Motor neuron (in vitro differentiated cells): Measurements from ENCODE around the gene SUPT6H. TPM values are rescaled to one million over a fixed set of nuclear protein-coding genes. Genes with fewer than 3 reads are reported as not detected.
"Not testable (repeated sequence)": the region's sequence is repeated elsewhere in the genome, so short reads cannot be mapped to it uniquely, and the experiment has no call there.

ENCODE experiments used
- ATAC-seq, 8 experiments: fragments of 200-7000 bp; cut with Tn5 transposase; replicated peaks in 6 of 8; 2 replicates each; pipeline ENCODE4 v1.8.0; 2021; ENCODE audit warnings: mild to moderate bottlenecking in 8 of 8, moderate library complexity in 8 of 8
- H3K27ac ChIP-seq, 2 donors: fragments of 250-450 bp; sonication (Bioruptor Pico); 2 replicates each; pipeline ENCODE4 v1.9.0; 2021; ENCODE audit warnings: antibody characterized with exemption in 2 of 2, mild to moderate bottlenecking in 2 of 2, moderate library complexity in 1 of 2
- H3K4me1 ChIP-seq, 2 donors: fragments of 250-450 bp; sonication (Bioruptor Pico); replicated peaks in 1 of 2; 2 replicates each; pipeline ENCODE4 v1.6.1; 2021; ENCODE audit warnings: antibody characterized with exemption in 2 of 2, mild to moderate bottlenecking in 2 of 2, moderate library complexity in 1 of 2
- H3K4me3 ChIP-seq, 5 donors: fragments of 250-450 bp; sonication (Bioruptor Pico); 2 replicates each; pipeline ENCODE4 v1.9.0; 2021; ENCODE audit warnings: antibody characterized with exemption in 5 of 5, mild to moderate bottlenecking in 5 of 5, moderate library complexity in 4 of 5
- WGBS, 10 experiments: fragments of 450-650 bp; shearing (Covaris generic); methylation state at CpG; one replicate each; pipeline ENCODE4 v1.0.0; 2022; 5-methylcytosine and 5-hydroxymethylcytosine counted together
- in situ Hi-C, 9 experiments: fragments of 400-800 bp; cut with MboI; loops; one replicate each; pipeline ENCODE4 v1.15.0; 2021; ENCODE audit warnings: low sequenced_read_pairs in 9 of 9, low pct_unique_long_range_greater_than_20kb in 2 of 9; ENCODE audit not compliant: unreplicated experiment in 9 of 9
- total RNA-seq, 8 experiments: library from RNA; unstranded; fragments of 300-600 nt; gene quantifications; 2 replicates each; pipeline versions ENCODE4 v1.2.3 to v1.2.4, GENCODE V29; 2022

Gene SUPT6H
- total RNA-seq, 8 experiments from 2014 or later, result 23.1 to 109 (median 45.0) TPM

GRCh38 chr17:28726226-28726626 is 64.2 kb downstream of the SUPT6H start, which contains the start of gene TLCD1:
Gene TLCD1 (minus strand): TSS chr17:28726233. CDS start chr17:28726097, 136 bp downstream.
- Histone ChIP-seq H3K27ac (peak within 1 kb of the TSS; percentile 89 to 95), H3K4me3 (peak within 1 kb of the TSS; percentile 63 to 95 (median 82)), H3K4me1 (peaks cover 13 to 25% of the 10 kb centered on the region in 2 donors)
- ATAC-seq, result peak; percentile 28 to 57 (median 47)
- in situ Hi-C loops, result loop anchor here in 1 of 9 experiments (25.0 kb wide), 1 partner anchor 386 kb away; no protein-coding TSS in a partner anchor
- no CpG with 5 or more reads among the region's 49 CpGs for WGBS, 10 experiments

- in situ Hi-C loops, result loop anchor here in 1 of 9 experiments (25.0 kb wide), 1 partner anchor 385 kb away; no protein-coding TSS in a partner anchor
- H3K27ac ChIP-seq, result peak overlapping the region; percentile 89 to 95
- ATAC-seq, result peak; percentile 20 to 77 (median 71)
- peaks cover 9 to 19% of the 10 kb centered on the region in 2 donors for H3K4me1 ChIP-seq
- 0 to 7% (median 0%) methylated on average over 1 to 6 of the region's 57 CpGs; no CpG with 5 or more reads in 4 of the 10 experiments for WGBS, 10 experiments
- peak overlapping the region; percentile 63 to 95 (median 82) for H3K4me3 ChIP-seq
Observed at GRCh38 chr17:28726627-28727491, 64.9 kb downstream of the SUPT6H start.

- WGBS, 10 experiments, result 0 to 3% (median 0%) methylated on average over 4 to 16 of the region's 64 CpGs; no CpG with 5 or more reads in 3 of the 10 experiments
- H3K27ac ChIP-seq, result peak within 1 kb of the TSS; percentile 89 to 95
- peak within 1 kb of the TSS; percentile 63 to 95 (median 82) for H3K4me3 ChIP-seq
- H3K4me1 ChIP-seq, result peaks cover 9 to 16% of the 10 kb centered on the region in 2 donors
- peak; percentile 9 to 38 (median 18) for ATAC-seq
- in situ Hi-C loops, result loop anchor here in 1 of 9 experiments (25.0 kb wide), 1 partner anchor 384 kb away; no protein-coding TSS in a partner anchor
Observed at GRCh38 chr17:28728364-28729200, 66.6 kb downstream of the SUPT6H start, which contains the start of gene NEK8. Gene NEK8 (plus strand): TSS chr17:28728788. CDS start chr17:28728814, 26 bp downstream.

GRCh38 chr17:28729950-28730330 is 67.9 kb downstream of the SUPT6H start:
- Histone ChIP-seq H3K4me1 (peaks cover 5 to 12% of the 10 kb centered on the region in 2 donors), H3K4me3 (no peak overlapping the region), H3K27ac (no peak overlapping the region)
- no peak for ATAC-seq
- in situ Hi-C loops, result loop anchor here in 1 of 9 experiments (25.0 kb wide), 1 partner anchor 382 kb away; no protein-coding TSS in a partner anchor
- 70 to 93% (median 89%) methylated on average over 2 to 11 of the region's 11 CpGs; no CpG with 5 or more reads in 1 of the 10 experiments for WGBS, 10 experiments

GRCh38 chr17:28733346-28733745 is 71.3 kb downstream of the SUPT6H start:
- H3K4me1 ChIP-seq, result no peaks in the 10 kb centered on the region
- H3K27ac ChIP-seq, result no peak overlapping the region
- in situ Hi-C loops, result loop anchor here in 1 of 9 experiments (25.0 kb wide), 1 partner anchor 379 kb away; no protein-coding TSS in a partner anchor
- ATAC-seq, result no peak
- no peak overlapping the region for H3K4me3 ChIP-seq
- 0 to 100% (median 80%) methylated on average over 1 of the region's 1 CpG; no CpG with 5 or more reads in 3 of the 10 experiments for whole genome bisulfite sequencing, 10 experiments

- Histone ChIP-seq H3K4me1 (no peaks in the 10 kb centered on the region), H3K27ac (no peak overlapping the region), H3K4me3 (no peak overlapping the region)
- ATAC-seq, result no peak
- 96 to 100% (median 100%) methylated on average over 1 to 8 of the region's 10 CpGs; no CpG with 5 or more reads in 5 of the 10 experiments for WGBS, 10 experiments
- in situ Hi-C loops, result loop anchor here in 1 of 9 experiments (25.0 kb wide), 1 partner anchor 378 kb away; no protein-coding TSS in a partner anchor
Observed at GRCh38 chr17:28734712-28735241, 72.8 kb downstream of the SUPT6H start.

- in situ Hi-C loops, result loop anchor here in 1 of 9 experiments (25.0 kb wide), 1 partner anchor 377 kb away; no protein-coding TSS in a partner anchor
- Histone ChIP-seq H3K27ac (no peak overlapping the region), H3K4me3 (no peak overlapping the region), H3K4me1 (no peaks in the 10 kb centered on the region)
- peak in 3 of 8 experiments; percentile 79 to 98 (median 98) for ATAC-seq
- 16 to 100% (median 80%) methylated on average over 1 to 3 of the region's 5 CpGs; no CpG with 5 or more reads in 5 of the 10 experiments for WGBS, 10 experiments
Observed at GRCh38 chr17:28735242-28735722, 73.3 kb downstream of the SUPT6H start.

- WGBS, 10 experiments, result no CpG with 5 or more reads among the region's 8 CpGs
- in situ Hi-C loops, result loop anchor here in 1 of 9 experiments (25.0 kb wide), 1 partner anchor 376 kb away; no protein-coding TSS in a partner anchor
- not testable (repeated sequence) for H3K4me3 ChIP-seq, H3K27ac ChIP-seq, H3K4me1 ChIP-seq, ATAC-seq
Observed at GRCh38 chr17:28735913-28736769, 74.1 kb downstream of the SUPT6H start.

GRCh38 chr17:28737316-28737715 is 75.3 kb downstream of the SUPT6H start:
- in situ Hi-C loops, result loop anchor here in 1 of 9 experiments (25.0 kb wide), 1 partner anchor 375 kb away; no protein-coding TSS in a partner anchor
- Histone ChIP-seq H3K27ac (no peak overlapping the region), H3K4me1 (peaks cover under 1 to 13% of the 10 kb centered on the region in 2 donors), H3K4me3 (no peak overlapping the region)
- no peak for ATAC-seq
- WGBS, 10 experiments, result 95% methylated on average over 4 of the region's 12 CpGs; no CpG with 5 or more reads in 9 of the 10 experiments

GRCh38 chr17:28737770-28738679 is 76.0 kb downstream of the SUPT6H start:
- in situ Hi-C loops, result loop anchor here in 1 of 9 experiments (25.0 kb wide), 1 partner anchor 374 kb away; no protein-coding TSS in a partner anchor
- WGBS, 10 experiments, result 20 to 100% (median 84%) methylated on average over 1 to 9 of the region's 22 CpGs; no CpG with 5 or more reads in 4 of the 10 experiments
- peak in 4 of 8 experiments; percentile 7 to 12 (median 10) for ATAC-seq

More at GRCh38 chr17:28737770-28738679, 76.0 kb downstream of the SUPT6H start:
- H3K4me1 ChIP-seq, result peaks cover 8 to 18% of the 10 kb centered on the region in 2 donors
- H3K4me3 ChIP-seq, result no peak overlapping the region
- no peak overlapping the region for H3K27ac ChIP-seq
